IMR-90 (cell line): ENCODE measurements around the gene TST. TPM values are rescaled to one million over a fixed set of nuclear protein-coding genes. Genes with fewer than 3 reads are reported as not detected.

Experiments
- ATAC-seq: fragments of 200-7000 bp; cut with Tn5 transposase; 2 replicates; pipeline ENCODE4 v1.9.1; 2020; ENCODE audit warnings: low read depth, mild to moderate bottlenecking, moderate library complexity
- BruUV-seq: library from RNA; stranded (reverse); fragments of 400-500 nt; replicated peaks from 2 replicates; lab custom pipeline; 2021; lab: Mats Ljungman, UMichigan
- CTCF ChIA-PET: fragments of 300-600 bp; formaldehyde crosslinking; extraction: SDS; loops from one replicate; lab custom pipeline; 2021; ENCODE audit warnings: antibody characterized with exemption; lab: Yijun Ruan, JAX
- POLR2A ChIA-PET: fragments of 300-600 bp; sonication (Branson Sonifier 250); formaldehyde crosslinking; loops from one replicate; lab custom pipeline; 2022; ENCODE audit warnings: antibody characterized with exemption; ENCODE audit not compliant: unreplicated experiment; lab: Charles Lee
- DNase-seq: peaks from one replicate; pipeline ENCODE4 v3.0.0; 2013
- H2AFZ ChIP-seq: replicated peaks from 2 replicates; pipeline ENCODE3; 2013; ENCODE audit warnings: low read length, mild to moderate bottlenecking; ENCODE audit not compliant: poor library complexity
- H2AK5ac ChIP-seq: 2 replicates; pipeline ENCODE4 v1.6.1; 2013; ENCODE audit warnings: low read depth, low read length, inconsistent platforms
- H2AK9ac ChIP-seq: replicated peaks from 2 replicates; pipeline ENCODE3; 2013; ENCODE audit warnings: mild to moderate bottlenecking, low read depth, low read length, moderate library complexity; ENCODE audit not compliant: poor library complexity
- H2BK120ac ChIP-seq: 2 replicates; pipeline ENCODE4 v1.6.1; 2013; ENCODE audit warnings: low read depth, low read length, inconsistent platforms
- H2BK15ac ChIP-seq: 3 replicates; pipeline ENCODE4 v1.6.1; 2013; ENCODE audit warnings: low read depth, low read length, inconsistent platforms
- H2BK20ac ChIP-seq: 2 replicates; pipeline ENCODE4 v1.6.1; 2013; ENCODE audit warnings: low read depth, mild to moderate bottlenecking, inconsistent platforms, low read length, moderate library complexity
- H2BK5ac ChIP-seq: 2 replicates; pipeline ENCODE4 v1.6.1; 2013; ENCODE audit warnings: mild to moderate bottlenecking, low read depth, low read length, inconsistent platforms; ENCODE audit not compliant: poor library complexity, severe bottlenecking
- H3K14ac ChIP-seq: replicated peaks from 2 replicates; pipeline ENCODE4 v1.6.1; 2013; ENCODE audit warnings: low read depth, low read length, inconsistent platforms
- H3K18ac ChIP-seq: 2 replicates; pipeline ENCODE4 v1.6.1; 2013; ENCODE audit warnings: low read depth, low read length, control low read depth
- H3K23ac ChIP-seq: 2 replicates; pipeline ENCODE4 v1.6.1; 2013; ENCODE audit warnings: low read depth, low read length, inconsistent platforms
- H3K27ac ChIP-seq: 2 replicates; pipeline ENCODE4 v1.5.1; 2013; ENCODE audit warnings: mild to moderate bottlenecking, control low read depth, low read length; ENCODE audit not compliant: insufficient read depth
- H3K27me3 ChIP-seq: 2 replicates; pipeline ENCODE4 v1.6.1; 2013; ENCODE audit warnings: low read length; ENCODE audit not compliant: control insufficient read depth, insufficient read depth
- H3K36me3 ChIP-seq: 2 replicates; pipeline ENCODE4 v1.6.1; 2013; ENCODE audit warnings: low read length, mixed read lengths; ENCODE audit not compliant: control insufficient read depth, insufficient read depth
- H3K4ac ChIP-seq: 2 replicates; pipeline ENCODE4 v1.6.1; 2013; ENCODE audit warnings: low read depth, low read length, inconsistent platforms
- H3K4me1 ChIP-seq: 2 replicates; pipeline ENCODE4 v1.6.1; 2013; ENCODE audit warnings: low read length, mixed read lengths; ENCODE audit not compliant: control insufficient read depth, insufficient read depth
- H3K4me2 ChIP-seq: 2 replicates; pipeline ENCODE4 v1.6.1; 2013; ENCODE audit warnings: low read depth, mild to moderate bottlenecking, control low read depth, low read length, moderate library complexity
- H3K4me3 ChIP-seq: 2 replicates; pipeline ENCODE4 v1.5.1; 2013; ENCODE audit warnings: low read depth, mild to moderate bottlenecking, control low read depth, low read length, moderate library complexity; ENCODE audit not compliant: insufficient read depth
- H3K56ac ChIP-seq: 2 replicates; pipeline ENCODE4 v1.6.1; 2013; ENCODE audit warnings: low read length, inconsistent platforms; ENCODE audit not compliant: insufficient read depth; ENCODE audit errors: extremely low read depth
- H3K79me1 ChIP-seq, 2 experiments: 2 replicates each; pipeline ENCODE4 v1.6.1; 2013; ENCODE audit warnings: low read length in 2 of 2, inconsistent platforms in 1 of 2, low read depth in 1 of 2
- H3K9ac ChIP-seq: 2 replicates; pipeline ENCODE4 v1.6.1; 2013; ENCODE audit warnings: low read depth, low read length, control low read depth
- H3K9me1 ChIP-seq: 2 replicates; pipeline ENCODE4 v1.6.1; 2013; ENCODE audit warnings: low read length, inconsistent platforms; ENCODE audit not compliant: insufficient read depth
- H3K9me3 ChIP-seq: 2 replicates; pipeline ENCODE4 v1.6.1; 2013; ENCODE audit warnings: low read length; ENCODE audit not compliant: control insufficient read depth, insufficient read depth
- H4K20me1 ChIP-seq: 2 replicates; pipeline ENCODE4 v1.6.1; 2013; ENCODE audit warnings: low read length, inconsistent platforms; ENCODE audit not compliant: insufficient read depth
- H4K5ac ChIP-seq: 2 replicates; pipeline ENCODE4 v1.6.1; 2013; ENCODE audit warnings: mild to moderate bottlenecking, low read depth, low read length, control low read depth
- H4K8ac ChIP-seq, 2 experiments: 2 replicates each; pipeline ENCODE4 v1.6.1; 2013; ENCODE audit warnings: low read depth in 2 of 2, low read length in 2 of 2, control low read depth in 1 of 2, inconsistent platforms in 1 of 2
- H4K91ac ChIP-seq: 2 replicates; pipeline ENCODE4 v1.6.1; 2013; ENCODE audit warnings: low read depth, low read length, inconsistent platforms; ENCODE audit not compliant: insufficient read depth
- ELK1 ChIP-seq: fragments of 150-350 bp; IDR thresholded peaks from 2 replicates; pipeline ENCODE4 v1.6.1; 2016; ENCODE audit warnings: low read depth, mild to moderate bottlenecking, low read length, moderate library complexity, borderline replicate concordance
- MAFK ChIP-seq: IDR thresholded peaks from 2 replicates; pipeline ENCODE4 v1.6.1; 2012; ENCODE audit warnings: low read depth, low read length, improper control_type of control experiment
- MXI1 ChIP-seq: IDR thresholded peaks from 2 replicates; pipeline ENCODE4 v1.6.1; 2012; ENCODE audit warnings: low read depth, mild to moderate bottlenecking, low read length, moderate library complexity, borderline replicate concordance
- NFE2L2 ChIP-seq: fragments of 150-350 bp; IDR thresholded peaks from 2 replicates; pipeline ENCODE4 v1.6.1; 2016; ENCODE audit warnings: low read depth, mild to moderate bottlenecking, low read length
- WGBS, 2 experiments: methylation state at CpG; one replicate each; pipeline versions ENCODE4 v1.1.5 to v1.1.7; 2013; ENCODE audit warnings: missing lambda C conversion rate in 2 of 2; ENCODE audit not compliant: insufficient read length in 1 of 2; ENCODE audit errors: extremely low coverage in 2 of 2; 5-methylcytosine and 5-hydroxymethylcytosine counted together
- dilution Hi-C: fragments of 300-500 bp; cut with HindIII; formaldehyde crosslinking; loops from one replicate; pipeline ENCODE4 v1.14.3; 2018; ENCODE audit warnings: low sequenced_read_pairs; ENCODE audit not compliant: unreplicated experiment
- in situ Hi-C: fragments of 300-500 bp; cut with MboI; formaldehyde crosslinking; loops from 3 replicates; pipeline ENCODE4 v1.14.3; 2019; ENCODE audit warnings: low sequenced_read_pairs, inconsistent platforms, mixed read lengths
- intact Hi-C: fragments of 100-400 bp; cut with micrococcal nuclease; formaldehyde crosslinking; loops from 2 replicates; pipeline ENCODE4 v1.10.0; 2022
- polyA plus RNA-seq, 3 experiments: library from polyadenylated mRNA; depleted of rRNA; stranded (reverse); fragments of >200 nt; gene quantifications; 2 replicates each; pipeline ENCODE4 v1.2.3, GENCODE V29; 2012; ENCODE audit warnings: low replicate concordance in 1 of 3
- total RNA-seq: library from RNA; depleted of rRNA; stranded (reverse); fragments of >200 nt; gene quantifications from 2 replicates; pipeline ENCODE4 v1.2.3, GENCODE V29; 2012

TST gene
- total and polyA plus RNA-seq, 2 of the 4 experiments (the other 2 are of a cell fraction): 31.7 to 37.7 TPM

- H2AK9ac ChIP-seq: no peak overlapping the region
- ATAC-seq: no peak
- H3K27me3 ChIP-seq: peaks cover 12% of the 10 kb centered on the region
- no peak overlapping the region for H3K23ac ChIP-seq
- no peaks in the 10 kb centered on the region for H3K36me3 ChIP-seq
- ChIA-PET POLR2A (no interaction called here), CTCF (no interaction called here)
- H2BK15ac ChIP-seq: no peak overlapping the region
- H3K14ac ChIP-seq: no peak overlapping the region
- H3K4me1 ChIP-seq: no peaks in the 10 kb centered on the region
- H3K9me3 ChIP-seq: peaks cover 1% of the 10 kb centered on the region; the same call in 1 of the 2 replicates
- H3K18ac ChIP-seq: no peak overlapping the region
- H2BK20ac ChIP-seq: no peak overlapping the region
- H3K9ac ChIP-seq: no peak overlapping the region
- H2BK5ac ChIP-seq: no peak overlapping the region
- 59% methylated on average over 3 of the region's 6 CpGs; no CpG with 5 or more reads in 1 of the 2 experiments for WGBS, 2 experiments
- in situ Hi-C loops: no loop called here
- H3K9me1 ChIP-seq: no peaks in the 10 kb centered on the region
- no peak for DNase-seq
- no peak overlapping the region for H3K4me2 ChIP-seq
- TF ChIP-seq ELK1: no peak
- no peak for TF ChIP-seq MAFK
- no peak for TF ChIP-seq NFE2L2
- no peak for TF ChIP-seq MXI1
- H3K4ac ChIP-seq: no peak overlapping the region
- dilution Hi-C loops: no loop called here
- no peak overlapping the region for H2BK120ac ChIP-seq
- H4K5ac ChIP-seq: no peak overlapping the region
- no peaks in the 10 kb centered on the region for H4K20me1 ChIP-seq
- intact Hi-C loops: no loop called here
- no peak overlapping the region for H4K8ac ChIP-seq
- H3K56ac ChIP-seq: no peak overlapping the region
- no peak overlapping the region for H2AK5ac ChIP-seq
- no peak overlapping the region for H4K91ac ChIP-seq
- no TSS peak for BruUV-seq
- H3K4me3 ChIP-seq: no peak overlapping the region
- H3K79me1 ChIP-seq: no peaks in the 10 kb centered on the region
- H2AFZ ChIP-seq: no peak overlapping the region
- H3K27ac ChIP-seq: no peak overlapping the region
Observed at GRCh38 chr22:36991206-36991605, 28.0 kb downstream of the TST start.
